GM20000 (cell line): Measurements from ENCODE around the gene SC5D.

Experiments used
- DNase-seq: peaks from one replicate; pipeline ENCODE4 v3.0.0; 2012; ENCODE audit warnings: low spot score
- CTCF ChIP-seq: IDR thresholded peaks from 2 replicates; pipeline ENCODE4 v1.5.1; 2012; ENCODE audit warnings: mild to moderate bottlenecking, control low read depth; ENCODE audit errors: extremely low read depth, missing control alignments

SC5D gene

GRCh38 chr11:121356357-121356756 lies 63.8 kb downstream of the SC5D start:
- DNase-seq = no peak
- no peak for TF ChIP-seq CTCF
